Astrocyte (in vitro differentiated cells and primary cell): ENCODE measurements around the gene PGAM2. TPM values are rescaled to one million over a fixed set of nuclear protein-coding genes. Genes with fewer than 3 reads are reported as not detected.

Experiments
- DNase-seq: peaks from one replicate; pipeline ENCODE4 v3.0.0-alpha.2; 2010; ENCODE audit warnings: low read depth
- FAIRE-seq: peaks from 2 replicates; lab custom pipeline; 2011; peaks lifted over from hg19 to GRCh38; lab: Jason Lieb, UNC
- H2AFZ ChIP-seq: 2 replicates; pipeline ENCODE4 v1.6.0; 2012; ENCODE audit warnings: low read depth, low read length, inconsistent platforms
- H3K27ac ChIP-seq: 2 replicates; pipeline ENCODE4 v1.5.1; 2011; ENCODE audit warnings: low read depth, low read length, inconsistent platforms
- H3K27me3 ChIP-seq: 2 replicates; pipeline ENCODE4 v1.6.0; 2011; ENCODE audit warnings: low read length, inconsistent platforms; ENCODE audit not compliant: insufficient read depth
- H3K36me3 ChIP-seq: 2 replicates; pipeline ENCODE4 v1.5.1; 2011; ENCODE audit warnings: low read length, inconsistent platforms; ENCODE audit not compliant: insufficient read depth
- H3K4me1 ChIP-seq: 2 replicates; pipeline ENCODE4 v1.5.1; 2011; ENCODE audit warnings: low read length, inconsistent platforms; ENCODE audit not compliant: insufficient read depth
- H3K4me2 ChIP-seq: 2 replicates; pipeline ENCODE4 v1.6.0; 2012; ENCODE audit warnings: low read length, inconsistent platforms
- H3K4me3 ChIP-seq: 2 replicates; pipeline ENCODE4 v1.5.1; 2011; ENCODE audit warnings: low read depth, mild to moderate bottlenecking, low read length, inconsistent platforms; ENCODE audit not compliant: insufficient read depth
- H3K79me2 ChIP-seq: 2 replicates; pipeline ENCODE4 v1.6.0; 2012; ENCODE audit warnings: mild to moderate bottlenecking, low read length, inconsistent platforms; ENCODE audit not compliant: insufficient read depth
- H3K9ac ChIP-seq: 2 replicates; pipeline ENCODE4 v1.6.0; 2012; ENCODE audit warnings: mild to moderate bottlenecking, low read length, inconsistent platforms
- H3K9me3 ChIP-seq: 2 replicates; pipeline ENCODE4 v1.5.1; 2012; ENCODE audit warnings: low read depth, mild to moderate bottlenecking, low read length, inconsistent platforms; ENCODE audit not compliant: insufficient read depth
- H4K20me1 ChIP-seq: 2 replicates; pipeline ENCODE4 v1.6.0; 2012; ENCODE audit warnings: low read length, inconsistent platforms; ENCODE audit not compliant: insufficient read depth
- H3K27ac Mint-ChIP-seq: one replicate; pipeline ENCODE4 v1.8.0; 2021; ENCODE audit warnings: mild to moderate bottlenecking, mixed read lengths; ENCODE audit not compliant: unreplicated experiment
- H3K27me3 Mint-ChIP-seq: one replicate; pipeline ENCODE4 v1.8.0; 2021; ENCODE audit warnings: low read depth, mixed read lengths; ENCODE audit not compliant: unreplicated experiment
- H3K36me3 Mint-ChIP-seq: one replicate; pipeline ENCODE4 v1.8.0; 2021; ENCODE audit warnings: low read depth, mixed read lengths; ENCODE audit not compliant: unreplicated experiment
- H3K4me1 Mint-ChIP-seq: one replicate; pipeline ENCODE4 v1.8.0; 2021; ENCODE audit warnings: low read depth, mixed read lengths; ENCODE audit not compliant: unreplicated experiment
- H3K4me3 Mint-ChIP-seq: one replicate; pipeline ENCODE4 v1.8.0; 2021; ENCODE audit warnings: mild to moderate bottlenecking, moderate library complexity, mixed read lengths; ENCODE audit not compliant: unreplicated experiment
- H3K9me3 Mint-ChIP-seq: one replicate; pipeline ENCODE4 v1.8.0; 2021; ENCODE audit warnings: mild to moderate bottlenecking, mixed read lengths; ENCODE audit not compliant: unreplicated experiment
- CTCF ChIP-seq: IDR thresholded peaks from 2 replicates; pipeline ENCODE4 v1.5.1; 2011; ENCODE audit warnings: low read depth, mild to moderate bottlenecking, inconsistent platforms, low read length, moderate library complexity; ENCODE audit not compliant: insufficient read depth
- EZH2 ChIP-seq: IDR thresholded peaks from 2 replicates; pipeline ENCODE4 v1.6.1; 2012; ENCODE audit warnings: mild to moderate bottlenecking, low read length, inconsistent platforms; ENCODE audit not compliant: insufficient read depth
- total RNA-seq: library from RNA; stranded (reverse); gene quantifications from 2 replicates; pipeline ENCODE4 v1.2.1, GENCODE V29; 2021

Gene PGAM2
- total RNA-seq, 1 donor from 2014 or later = 0.79 TPM

- no peaks in the 10 kb centered on the region for H3K27me3 ChIP-seq
- H2AFZ ChIP-seq = no peak overlapping the region
- no peak overlapping the region for H3K27ac ChIP-seq
- Mint-ChIP-seq H3K4me3 (no peak overlapping the region), H3K27ac (no peak overlapping the region), H3K4me1 (no peaks in the 10 kb centered on the region), H3K36me3 (peaks cover 18% of the 10 kb centered on the region), H3K27me3 (no peaks in the 10 kb centered on the region), H3K9me3 (no peaks in the 10 kb centered on the region)
- peaks cover 50% of the 10 kb centered on the region for H4K20me1 ChIP-seq
- H3K4me2 ChIP-seq = no peak overlapping the region
- no peaks in the 10 kb centered on the region for H3K9me3 ChIP-seq
- H3K9ac ChIP-seq = no peak overlapping the region
- FAIRE-seq (no peak), DNase-seq (no peak)
- TF ChIP-seq CTCF = no peak
- no peak for TF ChIP-seq EZH2
- no peaks in the 10 kb centered on the region for H3K79me2 ChIP-seq
- peaks cover 7% of the 10 kb centered on the region for H3K36me3 ChIP-seq
- no peaks in the 10 kb centered on the region for H3K4me1 ChIP-seq
- no peak overlapping the region for H3K4me3 ChIP-seq
Observed at GRCh38 chr7:44112231-44112996, 47.0 kb upstream of the PGAM2 start.

GRCh38 chr7:44111761-44112160 lies 46.4 kb upstream of the PGAM2 start:
- no peaks in the 10 kb centered on the region for H3K79me2 ChIP-seq
- no peak for DNase-seq
- H3K9me3 ChIP-seq = no peaks in the 10 kb centered on the region
- no peak for TF ChIP-seq CTCF
- TF ChIP-seq EZH2 = no peak
- no peak overlapping the region for H3K9ac ChIP-seq
- no peak overlapping the region for H3K27ac ChIP-seq
- FAIRE-seq = no peak
- H4K20me1 ChIP-seq = peaks cover 56% of the 10 kb centered on the region
- no peak overlapping the region for H3K4me2 ChIP-seq
- no peaks in the 10 kb centered on the region for H3K27me3 Mint-ChIP-seq
- no peak overlapping the region for H2AFZ ChIP-seq
- no peak overlapping the region for H3K4me3 Mint-ChIP-seq
- H3K4me1 Mint-ChIP-seq = no peaks in the 10 kb centered on the region
- no peaks in the 10 kb centered on the region for H3K4me1 ChIP-seq
- peaks cover 5% of the 10 kb centered on the region for H3K36me3 ChIP-seq
- no peak overlapping the region for H3K27ac Mint-ChIP-seq
- peaks cover 18% of the 10 kb centered on the region for H3K36me3 Mint-ChIP-seq
- no peak overlapping the region for H3K4me3 ChIP-seq
- H3K9me3 Mint-ChIP-seq = no peaks in the 10 kb centered on the region
- no peaks in the 10 kb centered on the region for H3K27me3 ChIP-seq
